H9 (cell line): ENCODE data around the gene KLHL1. TPM values are rescaled to one million over a fixed set of nuclear protein-coding genes. Genes with fewer than 3 reads are reported as not detected.

Experiments
- DNase-seq: peaks from one replicate; pipeline ENCODE4 v3.0.0-alpha.2; 2017
- H2AFZ ChIP-seq: one replicate; pipeline ENCODE4 v1.6.1; 2013; ENCODE audit warnings: mild to moderate bottlenecking, low read length, control low read depth, moderate library complexity
- H2AK5ac ChIP-seq: 2 replicates; pipeline ENCODE4 v1.6.1; 2013; ENCODE audit warnings: low read length, control low read depth, mixed read lengths; ENCODE audit not compliant: insufficient read length
- H2BK120ac ChIP-seq: one replicate; pipeline ENCODE4 v1.6.1; 2013; ENCODE audit warnings: low read depth, mild to moderate bottlenecking, low read length, control low read depth, inconsistent platforms; ENCODE audit not compliant: poor library complexity, severe bottlenecking
- H2BK12ac ChIP-seq: 2 replicates; pipeline ENCODE4 v1.6.1; 2013; ENCODE audit warnings: low read length, control low read depth, mixed read lengths, low read depth; ENCODE audit not compliant: insufficient read length
- H2BK15ac ChIP-seq: 2 replicates; pipeline ENCODE4 v1.6.1; 2013; ENCODE audit warnings: low read depth, low read length, control low read depth
- H2BK20ac ChIP-seq: one replicate; pipeline ENCODE4 v1.6.1; 2013; ENCODE audit warnings: low read depth, mild to moderate bottlenecking, low read length, control low read depth, inconsistent platforms; ENCODE audit not compliant: poor library complexity, severe bottlenecking
- H2BK5ac ChIP-seq: 2 replicates; pipeline ENCODE4 v1.6.1; 2013; ENCODE audit warnings: low read length, control low read depth, mixed read lengths; ENCODE audit not compliant: insufficient read length
- H3K14ac ChIP-seq: 2 replicates; pipeline ENCODE4 v1.6.1; 2013; ENCODE audit warnings: low read length, control low read depth; ENCODE audit not compliant: insufficient read depth
- H3K18ac ChIP-seq: 2 replicates; pipeline ENCODE4 v1.6.1; 2013; ENCODE audit warnings: low read depth, mild to moderate bottlenecking, mixed read lengths, low read length, control low read depth; ENCODE audit not compliant: insufficient read length
- H3K23ac ChIP-seq: 2 replicates; pipeline ENCODE4 v1.6.1; 2013; ENCODE audit warnings: low read length, control low read depth, mixed read lengths, low read depth; ENCODE audit not compliant: insufficient read length
- H3K23me2 ChIP-seq: 2 replicates; pipeline ENCODE4 v1.6.1; 2013; ENCODE audit warnings: low read depth, mild to moderate bottlenecking, mixed read lengths, low read length, control low read depth; ENCODE audit not compliant: insufficient read length, poor library complexity, severe bottlenecking
- H3K27ac ChIP-seq: 2 replicates; pipeline ENCODE4 v1.5.1; 2013; ENCODE audit warnings: low read length, control low read depth, mixed read lengths, low read depth; ENCODE audit not compliant: insufficient read length
- H3K27me3 ChIP-seq: 2 replicates; pipeline ENCODE4 v1.6.1; 2013; ENCODE audit warnings: low read length, control low read depth, inconsistent platforms; ENCODE audit not compliant: insufficient read depth
- H3K4ac ChIP-seq: 2 replicates; pipeline ENCODE4 v1.6.1; 2013; ENCODE audit warnings: low read depth, mild to moderate bottlenecking, control low read depth, inconsistent platforms, low read length, moderate library complexity
- H3K4me1 ChIP-seq: 2 replicates; pipeline ENCODE4 v1.6.1; 2013; ENCODE audit warnings: low read length, control low read depth, inconsistent platforms; ENCODE audit not compliant: insufficient read depth
- H3K4me2 ChIP-seq: 2 replicates; pipeline ENCODE4 v1.6.1; 2013; ENCODE audit warnings: low read length, control low read depth, mixed read lengths; ENCODE audit not compliant: insufficient read length, insufficient read depth
- H3K56ac ChIP-seq: 2 replicates; pipeline ENCODE4 v1.6.1; 2013; ENCODE audit warnings: low read depth, mild to moderate bottlenecking, mixed read lengths, low read length, control low read depth; ENCODE audit not compliant: insufficient read length
- H3K79me1 ChIP-seq: 2 replicates; pipeline ENCODE4 v1.6.1; 2013; ENCODE audit warnings: low read depth, mild to moderate bottlenecking, moderate library complexity, low read length, control low read depth, inconsistent platforms; ENCODE audit not compliant: insufficient read depth, poor library complexity, severe bottlenecking
- H3K79me2 ChIP-seq: 2 replicates; pipeline ENCODE4 v1.6.1; 2013; ENCODE audit warnings: low read length, control low read depth, inconsistent platforms; ENCODE audit not compliant: insufficient read depth
- H3K9ac ChIP-seq: 2 replicates; pipeline ENCODE4 v1.6.1; 2013; ENCODE audit warnings: low read length, control low read depth, mixed read lengths; ENCODE audit not compliant: insufficient read length; ENCODE audit errors: extremely low read depth
- H3K9me3 ChIP-seq: one replicate; pipeline ENCODE4 v1.6.1; 2013; ENCODE audit warnings: low read depth, low read length, inconsistent platforms; ENCODE audit not compliant: control insufficient read depth
- H3T11ph ChIP-seq: one replicate; pipeline ENCODE4 v1.6.1; 2013; ENCODE audit warnings: mild to moderate bottlenecking, low read length, control low read depth, inconsistent platforms
- H4K20me1 ChIP-seq: one replicate; pipeline ENCODE4 v1.6.1; 2013; ENCODE audit not compliant: control insufficient read depth, insufficient read length, insufficient read depth
- H4K5ac ChIP-seq: 2 replicates; pipeline ENCODE4 v1.6.1; 2013; ENCODE audit warnings: low read depth, mild to moderate bottlenecking, mixed read lengths, low read length, control low read depth; ENCODE audit not compliant: insufficient read length
- H4K8ac ChIP-seq: replicated peaks from 2 replicates; pipeline ENCODE4 v1.6.1; 2013; ENCODE audit warnings: low read length, control low read depth, mixed read lengths, low read depth; ENCODE audit not compliant: insufficient read length
- H4K91ac ChIP-seq: 2 replicates; pipeline ENCODE4 v1.6.1; 2013; ENCODE audit warnings: low read depth, mild to moderate bottlenecking, moderate library complexity, mixed read lengths, low read length, control low read depth; ENCODE audit not compliant: insufficient read length
- H3K27ac Mint-ChIP-seq, 3 experiments: 2 replicates in 2 of 3; 3 replicates in 1 of 3; pipeline ENCODE4 v1.8.0; 2020 to 2021; ENCODE audit warnings: mixed read lengths in 3 of 3, mild to moderate bottlenecking in 1 of 3, moderate library complexity in 1 of 3
- H3K27me3 Mint-ChIP-seq: 2 replicates; pipeline ENCODE4 v1.8.0; 2021; ENCODE audit warnings: low read depth, mild to moderate bottlenecking, moderate library complexity, mixed read lengths
- H3K36me3 Mint-ChIP-seq, 3 experiments: 2 replicates in 2 of 3; 3 replicates in 1 of 3; pipeline ENCODE4 v1.8.0; 2020 to 2021; ENCODE audit warnings: low read depth in 3 of 3, mixed read lengths in 3 of 3; ENCODE audit not compliant: insufficient read depth in 1 of 3
- H3K4me1 Mint-ChIP-seq, 2 experiments: 2 replicates each; pipeline ENCODE4 v1.8.0; 2020; ENCODE audit warnings: mixed read lengths in 2 of 2
- H3K4me3 Mint-ChIP-seq, 2 experiments: 2 replicates in 1 of 2; 3 replicates in 1 of 2; pipeline ENCODE4 v1.8.0; 2020 to 2021; ENCODE audit warnings: mild to moderate bottlenecking in 2 of 2, mixed read lengths in 2 of 2, moderate library complexity in 1 of 2
- H3K9me3 Mint-ChIP-seq, 2 experiments: 2 replicates in 1 of 2; 3 replicates in 1 of 2; pipeline ENCODE4 v1.8.0; 2020; ENCODE audit warnings: mild to moderate bottlenecking in 2 of 2, mixed read lengths in 2 of 2, moderate library complexity in 1 of 2
- total RNA-seq: library from RNA; stranded (reverse); gene quantifications from 2 replicates; pipeline ENCODE4 v1.2.1, GENCODE V29; 2021
- TF ChIP-seq, protein P1 (sequence below): fragments of 200-600 bp; sonication (generic); conservative IDR thresholded peaks from 3 replicates; pipeline ENCODE4 v1.8.0; 2021; ENCODE audit warnings: antibody characterized with exemption, mild to moderate bottlenecking

Gene KLHL1
- total RNA-seq, 1 experiment from 2014 or later = not detected

DNA sequence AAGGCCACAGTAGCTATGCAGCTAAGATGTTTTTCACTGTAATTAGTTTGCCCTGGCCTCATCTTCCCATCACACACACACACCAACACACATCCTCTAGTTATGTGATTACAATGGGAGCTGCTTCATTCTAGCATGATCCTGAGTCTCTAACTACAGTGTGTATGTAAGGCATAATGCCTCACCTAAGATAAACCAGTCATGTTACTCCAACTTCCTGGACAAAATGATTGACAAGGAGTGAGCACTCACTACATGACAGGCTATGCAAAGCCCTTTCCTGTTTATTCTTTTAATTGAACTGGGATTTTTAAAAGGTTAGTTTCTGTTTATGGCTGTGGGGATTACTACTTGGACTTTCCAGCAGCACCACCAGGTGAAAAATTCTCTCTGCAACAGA is 401.4 kb downstream of the KLHL1 start:
- Histone ChIP-seq H3K14ac (no peak overlapping the region), H3K4ac (no peak overlapping the region), H2AK5ac (no peak overlapping the region), H3K23me2 (no peaks in the 10 kb centered on the region), H2BK5ac (no peak overlapping the region), H4K20me1 (no peaks in the 10 kb centered on the region), H3K56ac (no peak overlapping the region), H3K9me3 (no peaks in the 10 kb centered on the region), H4K8ac (no peak overlapping the region), H2BK20ac (no peak overlapping the region), H4K91ac (no peak overlapping the region), H2BK120ac (no peak overlapping the region), H3K27ac (no peak overlapping the region), H3K23ac (no peak overlapping the region), H3K9ac (no peak overlapping the region), H3K27me3 (no peaks in the 10 kb centered on the region), H2AFZ (no peak overlapping the region), H3K79me2 (no peaks in the 10 kb centered on the region), H3K18ac (no peak overlapping the region), H2BK12ac (no peak overlapping the region), H3T11ph (no peak overlapping the region), H4K5ac (no peak overlapping the region), H3K79me1 (no peaks in the 10 kb centered on the region), H2BK15ac (no peak overlapping the region), H3K4me2 (no peak overlapping the region), H3K4me1 (no peaks in the 10 kb centered on the region)
- Mint-ChIP-seq H3K4me1 (no peaks in the 10 kb centered on the region), H3K9me3 (no peaks in the 10 kb centered on the region), H3K27ac (no peak overlapping the region), H3K27me3 (no peaks in the 10 kb centered on the region), H3K36me3 (no peaks in the 10 kb centered on the region), H3K4me3 (no peak overlapping the region)
- TF ChIP-seq, protein P1, sequence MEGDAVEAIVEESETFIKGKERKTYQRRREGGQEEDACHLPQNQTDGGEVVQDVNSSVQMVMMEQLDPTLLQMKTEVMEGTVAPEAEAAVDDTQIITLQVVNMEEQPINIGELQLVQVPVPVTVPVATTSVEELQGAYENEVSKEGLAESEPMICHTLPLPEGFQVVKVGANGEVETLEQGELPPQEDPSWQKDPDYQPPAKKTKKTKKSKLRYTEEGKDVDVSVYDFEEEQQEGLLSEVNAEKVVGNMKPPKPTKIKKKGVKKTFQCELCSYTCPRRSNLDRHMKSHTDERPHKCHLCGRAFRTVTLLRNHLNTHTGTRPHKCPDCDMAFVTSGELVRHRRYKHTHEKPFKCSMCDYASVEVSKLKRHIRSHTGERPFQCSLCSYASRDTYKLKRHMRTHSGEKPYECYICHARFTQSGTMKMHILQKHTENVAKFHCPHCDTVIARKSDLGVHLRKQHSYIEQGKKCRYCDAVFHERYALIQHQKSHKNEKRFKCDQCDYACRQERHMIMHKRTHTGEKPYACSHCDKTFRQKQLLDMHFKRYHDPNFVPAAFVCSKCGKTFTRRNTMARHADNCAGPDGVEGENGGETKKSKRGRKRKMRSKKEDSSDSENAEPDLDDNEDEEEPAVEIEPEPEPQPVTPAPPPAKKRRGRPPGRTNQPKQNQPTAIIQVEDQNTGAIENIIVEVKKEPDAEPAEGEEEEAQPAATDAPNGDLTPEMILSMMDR = no peak
- DNase-seq = no peak
